Stimulated activated CD4-positive, alpha-beta T cell treated with anti-CD3 and anti-CD28 coated beads, Interleukin-2, amount 100 ng/mL, for 4 hours (primary cell): ENCODE measurements around the gene CAPN2.
"Not testable (repeated sequence)": the region's sequence is repeated elsewhere in the genome, so short reads cannot be mapped to it uniquely, and the experiment has no call there.

Experiments
- DNase-seq: peaks from one replicate; pipeline ENCODE4 v3.0.0-alpha.2; 2020; ENCODE audit warnings: low read depth

Gene CAPN2

DNA sequence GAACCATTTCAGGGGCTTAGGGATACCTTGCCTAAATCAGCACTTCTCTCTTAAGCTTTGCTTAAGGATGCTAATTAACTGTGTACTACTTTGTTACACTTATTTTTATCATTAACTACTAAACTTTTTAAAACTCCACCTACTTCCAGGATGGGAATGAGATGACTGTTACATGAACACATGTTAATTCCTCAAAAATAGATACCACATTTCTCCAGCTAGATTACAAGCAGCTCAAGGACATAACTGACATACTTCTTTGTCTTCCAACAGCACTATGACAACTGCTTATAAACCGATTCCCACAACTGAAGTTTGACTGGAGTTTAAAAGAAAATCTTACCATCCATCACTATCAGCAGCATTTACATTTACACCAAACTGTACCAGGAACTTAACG, 79.7 kb downstream of the CAPN2 start:
- DNase-seq: no peak

DNA sequence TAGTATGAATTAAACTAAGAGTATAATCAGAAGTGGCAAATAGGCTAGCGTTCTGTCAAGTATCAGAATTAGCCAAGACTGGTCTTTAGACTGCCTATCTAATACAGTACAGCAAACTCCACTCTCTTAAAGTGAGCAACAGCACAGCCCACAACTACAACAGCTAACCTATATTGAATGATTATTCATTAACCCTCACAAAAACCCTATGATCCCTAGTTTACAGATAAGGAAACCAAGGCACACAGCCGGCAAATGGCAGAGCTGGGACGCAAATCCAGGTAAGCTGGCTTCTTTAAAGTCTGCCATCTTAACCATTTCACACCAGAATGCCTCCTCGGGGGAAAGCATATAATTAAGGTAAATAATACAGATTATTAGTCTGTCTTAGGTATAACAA, 81.4 kb downstream of the CAPN2 start:
- DNase-seq: no peak

DNA sequence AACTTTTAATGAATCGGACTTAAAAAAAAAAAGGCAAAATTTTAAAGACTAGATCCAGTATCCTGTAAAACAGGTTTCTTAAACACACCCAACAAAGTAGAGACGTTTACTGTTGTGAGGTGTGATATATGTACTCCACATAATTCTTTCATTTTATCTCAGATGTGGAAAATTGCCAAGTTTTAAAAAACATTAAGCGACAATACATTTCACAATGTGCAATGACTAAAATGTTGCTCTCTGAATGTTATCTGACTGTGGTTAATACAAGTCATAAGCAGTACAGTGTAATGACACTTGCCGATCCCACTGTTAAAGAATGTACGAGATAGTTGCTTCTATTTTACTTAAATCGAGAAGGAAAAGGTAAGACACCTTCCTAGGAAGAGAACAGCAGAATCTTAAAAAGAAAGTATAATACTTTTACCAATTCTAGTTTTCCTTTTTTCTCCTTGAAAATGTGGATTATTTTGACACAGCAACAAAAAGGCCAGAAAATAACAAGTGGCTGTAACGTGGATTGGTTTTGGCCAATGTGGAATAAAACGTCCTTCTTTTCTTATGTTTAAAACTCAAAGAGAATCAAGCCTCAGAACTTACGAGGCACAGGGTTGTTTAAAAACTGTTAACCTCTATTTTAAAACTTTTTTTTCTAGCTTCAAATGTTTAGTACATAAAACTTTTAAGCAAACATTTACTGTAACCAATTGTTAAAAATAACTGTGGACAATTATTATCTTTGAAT, 82.0 kb downstream of the CAPN2 start:
- no peak for DNase-seq

DNA sequence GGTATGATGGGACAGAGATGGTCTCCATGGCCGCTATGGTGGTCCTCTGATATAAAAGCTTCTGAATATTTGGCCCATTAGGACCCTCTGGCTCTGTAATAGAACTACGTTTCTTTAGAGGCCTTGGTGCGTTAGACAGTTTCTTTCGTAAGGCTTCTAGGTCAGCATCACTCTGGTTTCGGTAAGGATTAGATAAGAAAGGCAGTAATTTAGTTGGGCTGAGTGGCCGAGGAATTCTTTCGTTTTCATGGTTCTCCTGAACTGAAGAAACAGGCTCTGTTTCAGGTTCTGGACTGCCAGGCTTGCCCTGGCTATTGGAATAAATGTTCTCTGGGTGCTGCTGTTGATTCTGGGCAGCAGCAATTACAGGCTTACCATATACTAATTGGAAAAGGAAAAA, 83.9 kb downstream of the CAPN2 start:
- DNase-seq: no peak

DNA sequence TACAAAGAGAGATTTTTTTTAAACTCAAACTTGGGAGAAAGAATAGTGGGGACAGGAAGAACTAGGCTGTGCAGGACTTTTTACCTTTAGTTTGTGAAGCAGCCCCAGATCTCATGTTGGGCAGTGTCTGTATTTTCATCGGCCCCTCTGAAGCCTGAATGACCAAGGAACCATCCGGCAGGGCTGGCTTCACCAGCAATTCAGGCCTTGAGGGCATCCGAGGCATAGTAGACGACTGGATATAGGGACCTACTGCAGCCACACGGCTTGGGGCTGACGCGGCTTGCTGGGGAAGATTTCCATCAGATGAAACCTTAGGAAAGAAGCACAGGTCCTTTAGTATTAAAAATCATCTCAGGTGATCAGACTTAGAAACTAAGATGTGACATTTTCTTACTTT, 89.7 kb downstream of the CAPN2 start:
- no peak for DNase-seq

DNA sequence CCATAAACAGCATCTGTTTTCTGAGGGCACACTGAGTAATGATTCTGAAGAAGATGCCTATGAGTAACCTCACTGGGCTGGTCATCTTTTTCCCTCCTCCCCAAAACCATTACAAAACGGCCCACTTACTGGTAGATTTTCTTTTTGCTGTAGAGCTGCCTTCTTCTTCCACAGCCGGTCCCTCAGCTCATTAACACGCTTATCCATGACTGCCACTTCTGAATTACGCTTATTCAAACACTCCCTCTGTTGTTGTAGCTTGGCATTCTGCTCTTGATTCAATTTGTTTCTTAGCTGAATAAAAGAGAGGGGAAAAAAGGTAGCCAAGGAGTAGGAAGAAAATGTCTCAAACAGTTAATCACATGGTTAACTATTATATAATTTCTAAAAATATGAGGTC, 90.3 kb downstream of the CAPN2 start:
- DNase-seq: no peak

DNA sequence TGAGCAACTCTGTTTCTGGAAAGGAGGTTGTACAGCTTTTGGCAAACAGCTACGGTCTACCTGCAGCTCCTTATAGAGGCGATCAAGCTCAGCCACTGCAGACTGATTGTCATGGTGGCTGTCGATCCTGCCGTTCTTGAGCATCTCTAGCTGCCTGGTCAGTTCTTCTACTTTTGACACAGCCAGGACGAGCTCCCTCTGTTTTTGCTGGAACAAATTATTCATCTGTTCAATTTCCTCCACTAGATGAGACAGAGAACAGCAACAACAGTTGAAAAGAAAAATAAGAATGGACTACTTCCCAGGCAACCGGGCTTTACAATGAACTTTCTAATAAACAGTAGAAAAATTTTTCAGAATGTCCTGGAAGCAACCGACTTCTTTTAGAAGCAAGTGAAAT, 90.9 kb downstream of the CAPN2 start:
- DNase-seq: no peak

DNA sequence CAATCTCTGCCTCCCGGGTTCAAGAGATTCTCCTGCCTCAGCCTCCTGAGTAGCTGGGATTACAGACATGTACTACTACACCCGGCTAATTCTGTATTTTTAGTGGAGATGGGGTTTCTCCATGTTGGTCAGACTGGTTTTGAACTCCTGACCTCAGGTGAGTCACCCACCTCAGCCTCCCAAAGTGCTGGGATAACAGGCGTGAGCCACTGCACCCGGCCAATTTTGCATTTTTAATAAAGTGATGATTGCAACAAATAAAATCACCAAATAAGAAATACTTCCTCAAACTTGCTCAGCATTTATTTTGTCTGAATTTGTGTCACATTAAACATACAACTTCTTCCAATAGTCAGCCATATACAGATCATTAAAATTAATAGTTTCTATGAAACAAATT, 97.6 kb downstream of the CAPN2 start:
- DNase-seq: not testable (repeated sequence)

DNA sequence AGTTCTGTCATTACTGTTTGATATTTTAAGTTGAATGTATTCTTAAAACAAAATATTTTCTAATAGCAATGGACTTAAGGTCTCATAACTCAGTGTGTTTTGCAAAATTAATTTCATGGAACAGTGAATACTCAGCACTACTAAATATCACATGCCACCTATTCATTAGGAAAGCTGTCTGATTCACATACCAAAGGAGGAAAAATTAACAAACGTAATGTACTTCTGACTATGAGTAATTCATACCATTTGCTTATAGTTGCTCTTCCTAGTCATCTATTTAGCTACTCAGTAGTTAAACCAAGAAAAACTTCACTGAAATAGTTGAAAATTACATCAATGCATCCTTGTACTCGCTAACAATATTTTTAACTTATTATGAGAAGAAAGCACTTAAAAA, 98.2 kb downstream of the CAPN2 start:
- no peak for DNase-seq

DNA sequence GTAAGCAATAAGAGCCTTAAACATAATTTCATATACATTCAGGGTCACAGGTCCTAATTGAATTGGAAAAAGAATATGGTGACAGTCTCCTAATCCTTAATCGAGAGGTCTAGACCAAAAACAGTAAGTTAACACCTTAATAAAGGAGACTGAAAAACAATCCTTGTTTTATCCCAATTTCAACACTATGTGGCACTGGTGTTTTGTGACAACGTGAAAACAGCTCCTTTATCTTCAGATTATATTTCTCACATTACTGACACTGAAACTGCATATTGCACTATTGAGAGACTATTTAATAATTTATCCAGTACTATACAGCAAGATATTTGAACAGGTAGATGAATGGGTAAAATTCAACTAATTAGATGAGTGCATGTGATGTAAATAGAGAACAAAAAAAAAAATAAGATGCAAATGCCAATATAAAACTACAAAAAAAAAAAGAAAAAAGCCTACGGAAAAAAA, 99.3 kb downstream of the CAPN2 start:
- DNase-seq: no peak

DNA sequence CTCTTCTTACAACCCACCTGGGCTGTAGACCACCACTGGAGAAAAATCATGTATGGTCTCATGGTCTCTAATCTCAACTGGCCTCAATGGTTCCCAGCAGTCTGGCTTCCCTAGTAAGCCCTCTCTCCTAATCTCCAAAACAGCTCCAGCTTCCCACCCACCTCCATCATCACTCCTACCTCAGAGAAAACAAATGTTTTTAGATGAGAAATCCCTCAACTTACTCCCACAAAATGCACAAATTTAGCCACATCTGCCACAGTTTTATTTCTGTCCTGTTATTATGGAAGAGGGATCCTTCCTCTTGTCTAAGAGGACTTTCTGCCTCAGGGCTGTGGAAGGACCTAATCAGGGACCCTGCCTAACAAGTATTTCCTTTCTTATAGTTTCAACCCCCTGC, 101.3 kb downstream of the CAPN2 start:
- no peak for DNase-seq

DNA sequence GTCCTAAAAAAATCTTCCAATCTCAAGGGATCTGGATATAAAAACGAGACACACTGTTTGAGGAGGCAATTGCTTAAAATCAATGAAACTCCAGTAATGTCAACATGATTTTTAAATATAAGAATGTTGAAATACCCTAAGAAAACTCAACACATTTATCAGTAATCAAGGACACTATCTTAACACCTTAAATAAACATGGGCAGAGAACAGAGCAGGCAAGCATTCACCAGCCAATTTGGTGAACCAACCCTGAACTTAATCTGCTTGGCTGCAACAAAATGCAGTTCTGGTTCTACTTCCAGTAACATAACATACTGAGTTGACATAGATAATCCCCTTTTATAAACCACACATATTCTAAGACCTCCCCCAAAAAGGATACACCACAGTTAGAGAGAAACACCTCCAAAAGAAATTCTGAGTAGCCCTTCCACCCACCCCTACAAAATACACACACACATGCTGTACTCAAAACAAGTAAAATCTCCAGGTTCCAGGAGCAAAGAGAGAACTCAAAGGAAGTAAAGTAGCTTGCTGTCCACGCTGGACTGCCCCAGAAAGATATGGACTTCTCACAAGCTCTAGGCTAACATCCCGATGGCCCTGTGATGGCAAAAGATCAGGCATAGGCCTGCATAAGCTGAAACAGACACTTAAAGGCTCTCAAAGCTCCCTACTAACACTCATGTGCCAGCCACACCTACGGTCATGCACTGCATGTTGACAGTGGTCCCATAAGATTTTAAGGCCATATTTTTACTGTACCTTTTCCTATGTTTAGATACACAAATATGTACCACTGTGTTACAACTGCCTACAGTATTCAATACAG, 102.9 kb downstream of the CAPN2 start:
- DNase-seq: no peak

DNA sequence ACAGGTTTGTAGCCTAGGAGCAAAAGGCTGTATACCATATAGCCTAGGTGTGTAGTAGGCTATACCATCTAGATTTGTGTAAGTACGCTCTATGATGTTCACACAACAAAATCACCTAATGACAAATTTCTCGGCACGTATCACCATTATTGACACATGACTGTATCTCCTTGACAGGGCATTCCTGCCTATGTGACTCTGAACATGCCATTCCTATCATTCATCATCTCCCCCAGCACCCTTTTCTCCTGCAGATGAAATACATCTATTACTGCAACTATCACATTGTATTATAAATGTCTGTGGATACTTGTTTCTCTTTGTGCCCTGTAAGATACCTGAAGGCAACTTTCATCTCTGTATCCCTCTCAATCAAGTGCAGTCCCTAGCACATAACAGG, 103.5 kb downstream of the CAPN2 start:
- no peak for DNase-seq

DNA sequence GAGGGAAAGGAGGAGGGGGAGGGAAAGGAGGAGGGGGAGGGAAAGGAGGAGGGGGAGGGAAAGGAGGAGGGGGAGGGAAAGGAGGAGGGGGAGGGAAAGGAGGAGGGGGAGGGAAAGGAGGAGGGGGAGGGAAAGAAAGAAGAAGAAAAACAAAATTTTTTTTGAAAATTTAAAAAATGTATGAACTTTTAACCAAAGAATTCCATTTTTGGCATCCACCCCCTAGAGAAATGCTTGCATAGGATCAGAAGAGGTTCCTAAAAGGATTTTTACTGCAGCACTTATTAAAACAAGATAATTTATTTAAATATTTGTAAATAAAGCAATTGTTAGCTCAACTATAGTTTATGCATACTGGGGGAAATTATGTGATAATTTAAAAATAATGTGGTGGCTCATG, 104.9 kb downstream of the CAPN2 start:
- not testable (repeated sequence) for DNase-seq

DNA sequence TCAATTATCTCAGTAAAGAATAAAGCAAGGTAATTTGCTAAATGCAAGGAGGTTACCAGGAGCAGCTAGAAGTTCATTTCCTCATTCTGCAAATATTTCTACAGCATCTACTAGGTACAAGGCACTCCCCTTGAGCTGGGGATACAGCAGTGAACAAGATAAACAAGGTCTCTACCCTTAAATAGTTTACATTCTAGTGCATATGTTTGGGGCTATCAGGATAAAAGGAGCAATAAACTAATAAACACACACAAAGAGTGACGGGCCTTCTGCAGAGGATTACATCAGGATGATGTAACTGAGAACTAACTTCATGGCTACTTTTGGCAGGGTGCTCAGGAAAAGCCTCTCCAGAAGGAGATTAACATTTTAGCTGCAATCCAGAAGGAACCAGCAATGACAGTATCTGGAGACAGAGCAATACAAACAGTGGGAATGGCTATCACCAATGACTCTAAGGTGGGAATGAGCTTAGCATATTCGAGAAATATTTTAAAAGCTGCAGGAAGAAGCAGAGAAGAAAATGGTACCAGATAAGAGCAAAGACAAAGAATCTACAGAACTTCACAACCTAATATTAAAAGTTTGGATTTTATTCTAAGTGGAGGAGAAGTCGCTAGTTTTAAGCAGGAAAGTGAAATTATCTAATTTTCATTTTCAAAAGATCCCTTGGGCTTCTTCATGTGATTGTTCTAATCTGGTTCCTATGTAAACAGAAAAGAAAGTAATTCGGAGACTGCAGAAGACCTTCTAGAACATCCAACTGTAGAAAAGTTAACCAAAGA, 107.6 kb downstream of the CAPN2 start:
- no peak for DNase-seq

DNA sequence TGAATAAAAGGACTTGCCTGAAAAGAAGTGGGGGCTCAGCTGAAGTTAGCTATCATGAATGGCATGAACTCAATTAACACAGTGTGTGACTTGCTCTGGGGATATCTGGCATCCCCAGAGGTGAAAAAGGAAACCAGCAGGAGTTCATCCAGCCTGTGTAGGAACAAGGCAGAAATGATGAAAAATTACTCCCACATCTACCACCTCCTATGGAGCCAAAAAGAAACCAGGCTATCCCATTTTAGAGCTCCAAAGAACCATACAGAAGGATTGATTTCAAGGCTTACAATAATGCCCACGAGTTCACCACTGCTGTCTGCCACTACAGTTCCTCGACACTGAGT, 108.1 kb downstream of the CAPN2 start:
- no peak for DNase-seq

DNA sequence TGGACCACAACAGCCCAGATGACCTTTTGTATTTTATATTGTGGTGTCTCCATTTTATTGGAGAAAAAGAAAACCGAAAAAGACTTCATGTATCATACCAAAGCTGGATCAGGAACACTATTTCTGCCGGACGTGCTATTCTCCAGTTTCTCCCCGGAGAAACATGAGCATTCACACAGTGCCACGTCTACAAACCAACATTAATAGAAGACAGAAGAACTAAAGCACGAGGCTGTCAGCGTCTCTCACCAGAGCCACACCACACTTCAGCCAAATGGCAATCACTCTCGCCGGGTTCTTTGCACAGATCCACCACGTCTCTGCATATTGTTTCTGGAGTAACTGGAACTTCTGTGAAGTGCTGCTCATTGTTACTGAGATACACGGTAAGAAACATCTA, 108.6 kb downstream of the CAPN2 start:
- DNase-seq: no peak

DNA sequence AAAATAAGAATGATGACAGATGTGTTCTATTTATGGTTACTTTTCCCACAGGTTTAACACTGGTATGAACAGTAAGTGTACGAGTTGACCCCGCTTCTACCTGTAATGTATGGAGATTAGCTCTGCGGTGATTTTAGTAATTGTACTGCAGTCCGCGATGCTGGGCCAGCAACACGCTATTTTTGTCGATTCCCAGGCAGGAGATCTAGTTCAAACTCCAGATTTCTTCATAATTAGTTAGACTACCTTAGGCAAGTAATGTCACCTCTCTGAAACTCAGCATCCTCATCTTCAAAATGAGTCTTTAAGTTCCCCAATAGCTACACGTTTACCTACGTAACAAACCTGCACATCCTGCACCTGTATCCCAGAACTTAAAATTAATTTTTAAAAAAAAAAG, 111.9 kb downstream of the CAPN2 start:
- no peak for DNase-seq

DNA sequence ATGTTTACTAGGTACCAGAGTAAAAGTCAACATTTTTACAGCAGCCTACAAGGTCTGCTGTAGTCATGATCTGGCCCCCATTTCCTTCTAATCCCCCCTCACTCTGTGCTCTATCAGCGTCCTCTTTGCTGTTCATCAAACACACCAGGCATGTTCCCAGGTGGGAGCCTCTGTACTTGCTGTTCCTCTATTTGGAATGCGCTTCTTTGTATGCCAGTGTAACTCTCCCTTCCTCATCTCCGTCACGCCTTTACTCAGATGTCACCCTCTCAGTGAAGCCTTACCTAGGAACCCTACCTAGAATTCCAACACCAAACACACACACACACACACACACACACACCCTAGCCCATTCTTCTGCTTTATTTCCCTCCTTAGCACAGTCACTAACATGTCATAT, 112.4 kb downstream of the CAPN2 start:
- no peak for DNase-seq
